Testis (tissue), 5 donors: Measurements from ENCODE around the gene INHBE. TPM values are rescaled to one million over a fixed set of nuclear protein-coding genes. Genes with fewer than 3 reads are reported as not detected.
"Not testable (repeated sequence)": the region's sequence is repeated elsewhere in the genome, so short reads cannot be mapped to it uniquely, and the experiment has no call there.

ENCODE experiments used
- DNase-seq: peaks from one replicate; pipeline ENCODE4 v3.0.0-alpha.2; 2019
- H3K27ac ChIP-seq, 2 donors: fragments of 200-600 bp; sonication (generic); one replicate each; pipeline ENCODE4 v1.5.1; 2019
- H3K27me3 ChIP-seq: fragments of 200-600 bp; sonication (generic); one replicate; pipeline ENCODE4 v1.5.1; 2019
- H3K36me3 ChIP-seq: fragments of 200-600 bp; sonication (generic); one replicate; pipeline ENCODE4 v1.5.1; 2017; ENCODE audit warnings: low read depth; ENCODE audit errors: missing control alignments
- H3K4me1 ChIP-seq: fragments of 200-600 bp; sonication (generic); one replicate; pipeline ENCODE4 v1.5.1; 2019
- H3K4me3 ChIP-seq, 2 donors: fragments of 200-600 bp; sonication (generic); one replicate each; pipeline ENCODE4 v1.5.1; 2017 to 2019
- H3K9me3 ChIP-seq: fragments of 200-600 bp; sonication (generic); one replicate; pipeline ENCODE4 v1.5.1; 2017
- POLR2A ChIP-seq: fragments of 450-650 bp; IDR thresholded peaks from one replicate; pipeline ENCODE4 v1.6.1; 2017; ENCODE audit warnings: antibody characterized with exemption, mild to moderate bottlenecking, moderate library complexity
- WGBS, 2 donors: methylation state at CpG; one replicate each; pipeline ENCODE4 v1.1.5; 2018; 5-methylcytosine and 5-hydroxymethylcytosine counted together
- intact Hi-C: fragments of 100-400 bp; cut with DNase I; formaldehyde crosslinking; loops from one replicate; pipeline ENCODE4 v1.15.1; 2023; ENCODE audit warnings: low total_unique reads
- long read RNA-seq, 2 donors: transcript quantifications; one replicate each; lab custom pipeline, GENCODE V29; 2026
- polyA plus RNA-seq: library from polyadenylated mRNA; stranded (reverse); fragments of 350-450 nt; fragmentation: Illumina TruSeq; extraction: RNeasy Lipid Tissue Mini Kit (QIAGEN cat#74804); gene quantifications from one replicate; pipeline ENCODE4 v1.2.3, GENCODE V29; 2014; ENCODE audit warnings: low read depth, low replicate concordance; ENCODE audit not compliant: insufficient read depth
- total RNA-seq, 2 donors: library from RNA; depleted of rRNA; stranded (reverse); fragments of >200 nt; gene quantifications; one replicate each; pipeline ENCODE4 v1.2.3, GENCODE V29; 2016
- TF ChIP-seq, protein P1 (sequence below), 3 experiments: fragments of 450-650 bp in 2 of 3; fragments of 200-600 bp in 1 of 3; sonication (generic) in 1 of 3; IDR thresholded peaks; one replicate each; pipeline ENCODE4 v1.5.1; 2016 to 2019; ENCODE audit warnings: antibody characterized with exemption in 3 of 3, mild to moderate bottlenecking in 2 of 3, moderate library complexity in 1 of 3

The INHBE gene, protein sequence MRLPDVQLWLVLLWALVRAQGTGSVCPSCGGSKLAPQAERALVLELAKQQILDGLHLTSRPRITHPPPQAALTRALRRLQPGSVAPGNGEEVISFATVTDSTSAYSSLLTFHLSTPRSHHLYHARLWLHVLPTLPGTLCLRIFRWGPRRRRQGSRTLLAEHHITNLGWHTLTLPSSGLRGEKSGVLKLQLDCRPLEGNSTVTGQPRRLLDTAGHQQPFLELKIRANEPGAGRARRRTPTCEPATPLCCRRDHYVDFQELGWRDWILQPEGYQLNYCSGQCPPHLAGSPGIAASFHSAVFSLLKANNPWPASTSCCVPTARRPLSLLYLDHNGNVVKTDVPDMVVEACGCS
- total RNA-seq (under 1 TPM; 0.24 to 0.25 TPM), polyA plus RNA-seq (0.12 TPM)
- long read RNA-seq, donor 1, result 0 reads
- long read RNA-seq, donor 2, result 0 reads

DNA sequence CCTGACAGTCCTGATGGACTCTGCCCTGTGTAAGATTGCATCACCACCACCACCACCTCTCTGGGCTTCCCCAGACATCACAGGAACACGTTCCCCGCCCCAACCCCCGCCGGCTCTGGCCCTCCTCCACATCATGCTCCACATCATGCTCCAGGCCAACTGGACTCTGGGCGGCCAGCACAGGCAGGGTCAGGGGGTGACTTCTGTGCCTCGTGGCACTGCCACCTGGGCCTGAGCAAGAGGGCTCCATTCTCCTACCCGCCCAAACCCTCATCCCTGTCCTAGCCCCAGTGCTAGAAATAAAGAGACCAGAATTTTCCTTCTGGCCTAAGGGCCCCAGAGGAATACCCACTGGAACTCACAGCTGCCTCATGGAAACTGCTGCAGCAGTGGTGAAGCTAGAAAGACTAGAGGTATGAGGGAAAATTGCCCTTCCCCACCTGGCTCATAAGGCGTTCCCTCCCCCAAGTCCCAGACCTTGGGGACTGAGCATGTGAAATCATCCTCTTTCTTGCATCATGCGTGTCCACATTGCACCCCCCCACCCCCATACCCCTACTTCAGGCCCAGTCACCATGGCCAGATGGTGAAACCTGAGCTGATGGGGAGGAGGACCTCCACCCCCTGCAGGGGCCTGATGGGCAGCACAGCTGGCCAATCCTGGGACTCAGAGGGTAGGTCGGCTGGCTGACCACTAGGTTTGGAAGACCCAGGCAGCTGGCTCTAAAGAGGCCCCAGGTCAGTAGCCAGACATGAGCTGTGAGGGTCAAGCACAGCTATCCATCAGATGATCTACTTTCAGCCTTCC, at the start of gene INHBE:
Gene INHBE, plus strand, starts transcription at position 742 of the 808 bp plus-strand sequence. CDS start 230 bp downstream, outside the sequence.
- TF ChIP-seq, protein P1, sequence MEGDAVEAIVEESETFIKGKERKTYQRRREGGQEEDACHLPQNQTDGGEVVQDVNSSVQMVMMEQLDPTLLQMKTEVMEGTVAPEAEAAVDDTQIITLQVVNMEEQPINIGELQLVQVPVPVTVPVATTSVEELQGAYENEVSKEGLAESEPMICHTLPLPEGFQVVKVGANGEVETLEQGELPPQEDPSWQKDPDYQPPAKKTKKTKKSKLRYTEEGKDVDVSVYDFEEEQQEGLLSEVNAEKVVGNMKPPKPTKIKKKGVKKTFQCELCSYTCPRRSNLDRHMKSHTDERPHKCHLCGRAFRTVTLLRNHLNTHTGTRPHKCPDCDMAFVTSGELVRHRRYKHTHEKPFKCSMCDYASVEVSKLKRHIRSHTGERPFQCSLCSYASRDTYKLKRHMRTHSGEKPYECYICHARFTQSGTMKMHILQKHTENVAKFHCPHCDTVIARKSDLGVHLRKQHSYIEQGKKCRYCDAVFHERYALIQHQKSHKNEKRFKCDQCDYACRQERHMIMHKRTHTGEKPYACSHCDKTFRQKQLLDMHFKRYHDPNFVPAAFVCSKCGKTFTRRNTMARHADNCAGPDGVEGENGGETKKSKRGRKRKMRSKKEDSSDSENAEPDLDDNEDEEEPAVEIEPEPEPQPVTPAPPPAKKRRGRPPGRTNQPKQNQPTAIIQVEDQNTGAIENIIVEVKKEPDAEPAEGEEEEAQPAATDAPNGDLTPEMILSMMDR (IDR thresholded peaks at IDR 0.05), result no peak
- no peak for TF ChIP-seq POLR2A
- Histone ChIP-seq H3K4me3 (no peak within 1 kb of the TSS), H3K36me3 (no peaks in the 10 kb centered on the region), H3K27ac (no peak within 1 kb of the TSS), H3K9me3 (no peaks in the 10 kb centered on the region), H3K27me3 (no peaks in the 10 kb centered on the region), H3K4me1 (peaks cover 17% of the 10 kb centered on the region)
- DNase-seq, result no peak
- intact Hi-C loops, result no loop called here
- 54 to 69% methylated on average over 9 to 10 of the region's 10 CpGs for WGBS, 2 donors

DNA sequence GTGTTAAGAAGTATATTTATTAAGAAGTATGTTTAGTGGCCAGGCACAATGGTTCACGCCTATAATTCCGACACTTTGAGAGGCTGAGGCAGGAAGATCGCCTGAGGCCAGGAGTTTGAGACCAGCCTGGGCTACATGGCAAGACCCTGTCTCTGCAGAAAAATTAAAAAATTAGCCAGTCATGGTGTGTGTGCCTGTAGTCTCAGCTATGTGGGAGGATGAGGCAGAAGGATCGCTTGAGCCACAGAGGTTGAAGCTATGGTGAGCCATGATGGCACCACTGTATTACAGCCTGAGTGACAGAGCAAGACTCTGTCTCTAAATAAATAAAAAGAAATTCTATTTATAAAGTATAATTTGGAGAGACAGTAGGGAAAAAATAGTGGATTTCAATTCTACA, 44.6 kb upstream of the INHBE start:
- Histone ChIP-seq H3K27me3 (no peaks in the 10 kb centered on the region), H3K36me3 (no peaks in the 10 kb centered on the region), H3K27ac (no peak overlapping the region), H3K4me1 (peaks cover 7% of the 10 kb centered on the region), H3K4me3 (no peak overlapping the region), H3K9me3 (no peaks in the 10 kb centered on the region)
- no peak for DNase-seq
- intact Hi-C loops, result no loop called here
- WGBS, 2 donors, result 95 to 98% methylated on average over 4 of the region's 4 CpGs
- TF ChIP-seq, protein P1 (IDR thresholded peaks at IDR 0.05), result no peak
- no peak for TF ChIP-seq POLR2A

DNA sequence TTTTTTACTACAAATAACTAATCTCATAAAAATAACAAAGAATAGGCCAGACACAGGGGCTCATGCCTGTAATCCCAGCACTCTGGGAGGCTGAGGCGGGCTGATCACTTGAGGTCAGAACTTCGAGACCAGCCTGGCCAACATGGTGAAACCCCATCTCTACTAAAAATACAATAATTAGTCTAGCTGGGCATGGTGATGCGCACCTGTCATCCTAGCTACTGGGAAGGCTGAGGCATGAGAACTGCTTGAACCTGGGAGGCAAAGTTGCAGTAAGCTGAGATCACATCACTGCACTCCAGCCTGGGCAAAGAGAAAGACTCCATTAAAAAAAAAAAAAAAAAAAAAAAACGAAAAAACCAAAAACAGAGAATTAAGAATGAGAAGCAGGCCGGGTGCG, 40.9 kb upstream of the INHBE start:
- DNase-seq, H3K27me3 ChIP-seq, H3K27ac ChIP-seq, H3K9me3 ChIP-seq, intact Hi-C loops, H3K36me3 ChIP-seq, H3K4me3 ChIP-seq: not testable (repeated sequence)
- WGBS, 2 donors, result 87 to 91% methylated on average over 6 of the region's 6 CpGs
- peaks cover 35% of the 10 kb centered on the region for H3K4me1 ChIP-seq

DNA sequence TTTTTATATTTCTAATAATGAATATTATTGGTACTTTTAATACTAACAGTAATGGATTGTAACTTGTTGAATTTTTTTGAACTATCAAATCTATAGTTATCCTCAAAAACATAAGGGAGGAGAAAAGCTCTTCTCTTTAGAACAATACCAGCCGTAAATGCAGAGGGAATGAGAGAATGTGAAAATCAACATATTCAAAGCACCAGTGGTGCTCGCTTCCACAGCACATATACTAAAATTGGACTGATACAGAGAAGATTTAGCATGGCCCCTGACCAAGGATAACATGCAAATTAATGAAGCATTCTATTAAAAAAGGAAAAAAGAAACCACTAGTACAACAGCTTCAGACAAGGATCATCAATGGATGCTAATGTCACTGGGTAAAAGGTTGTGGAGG, 40.0 kb upstream of the INHBE start:
- Histone ChIP-seq H3K4me1 (peaks cover 40% of the 10 kb centered on the region), H3K4me3 (no peak overlapping the region), H3K27me3 (no peaks in the 10 kb centered on the region), H3K36me3 (no peaks in the 10 kb centered on the region), H3K9me3 (no peaks in the 10 kb centered on the region), H3K27ac (peak overlapping the region; percentile 43 to 68)
- intact Hi-C loops, result no loop called here
- TF ChIP-seq, protein P1 (IDR thresholded peaks at IDR 0.05), result no peak
- WGBS, 2 donors, result 36 to 48% methylated on average over 2 of the region's 2 CpGs
- no peak for DNase-seq
